Pancreas (tissue), 10 donors: ENCODE data around the gene CNOT4. TPM values are rescaled to one million over a fixed set of nuclear protein-coding genes. Genes with fewer than 3 reads are reported as not detected.

Experiments
- ATAC-seq, 4 donors: fragments of 200-7000 bp; cut with Tn5 transposase; one replicate each; pipeline versions ENCODE4 v1.8.0 to v1.9.1; 2020; ENCODE audit warnings: mild to moderate bottlenecking in 4 of 4, moderate library complexity in 4 of 4
- DNase-seq, 6 donors: peaks; one replicate each; pipeline ENCODE4 v3.0.0-alpha.2; 2020
- FAIRE-seq: peaks from 2 replicates; lab custom pipeline; 2012; peaks lifted over from hg19 to GRCh38; lab: Jason Lieb, UNC
- H3K27ac ChIP-seq, 4 donors: fragments of 200-600 bp; sonication (generic); 1 replicate in 3 of 4; 2 replicates in 1 of 4; pipeline versions ENCODE4 v1.5.0 to v1.8.0; 2020
- H3K27me3 ChIP-seq, 4 donors: fragments of 200-600 bp; one replicate each; pipeline ENCODE4 v1.8.0; 2021
- H3K36me3 ChIP-seq, 3 donors: fragments of 200-600 bp; sonication (generic) in 1 of 3; one replicate each; pipeline versions ENCODE4 v1.5.0 to v1.8.0; 2020 to 2021
- H3K4me1 ChIP-seq, 3 donors: fragments of 200-600 bp; one replicate each; pipeline ENCODE4 v1.8.0; 2021
- H3K4me3 ChIP-seq, 4 donors: fragments of 200-600 bp; sonication (generic) in 2 of 4; one replicate each; pipeline versions ENCODE4 v1.5.0 to v1.8.0; 2020 to 2021
- H3K9me3 ChIP-seq, 4 donors: fragments of 200-600 bp; one replicate each; pipeline ENCODE4 v1.8.0; 2021
- CTCF ChIP-seq, 4 donors: fragments of 200-600 bp; sonication (generic) in 3 of 4; IDR thresholded peaks; one replicate each; pipeline versions ENCODE4 v1.5.0 to v1.8.0; 2021; ENCODE audit warnings: antibody characterized with exemption in 4 of 4
- WGBS, 2 donors: extraction: QIAGEN DNeasy Blood & Tissue Kit; methylation state at CpG; one replicate each; pipeline ENCODE4 v1.1.7; 2013; 5-methylcytosine and 5-hydroxymethylcytosine counted together
- intact Hi-C, 3 donors: fragments of 100-400 bp; cut with DNase I; formaldehyde crosslinking; loops; one replicate each; pipeline versions ENCODE4 v1.11.1 to v1.14.2; 2022
- polyA plus RNA-seq, 2 donors: library from polyadenylated mRNA; stranded (reverse); fragments of 200-250 nt; gene quantifications; one replicate each; pipeline ENCODE4 v1.2.3, GENCODE V29; 2013
- total RNA-seq, 6 donors: library from RNA; stranded (reverse); fragmentation: NEBNext Ultra II Directional in 4 of 6; extraction: Animal tissue kit (Norgen Biotek cat#: 25700) in 4 of 6; gene quantifications; one replicate each; pipeline versions ENCODE4 v1.2.1 to v1.2.4, GENCODE V29; 2021 to 2023
- donor health status: healthy with polysubstance abuse.
- donor health status: DM: no; HTN: no; CAD: no; lungs with moderate emphysema.
- donor health status: DM: no; HTN: no; CAD: no.
- donor health status: control.
- donor health status: control.
- donor health status: Bipolar disorder and iron deficiency.
- donor health status: DM: yes; HTN: yes; CAD: no.
- donor health status: DM: no; HTN: no; CAD: no.
- donor health status: DM: no; HTN: no; CAD: no.
- donor health status: DM: yes; HTN: yes; CAD: no.

Gene CNOT4
- total and polyA plus RNA-seq, 8 donors = 5.5 to 15.0 (median 10.3) TPM

GRCh38 chr7:135414208-135414607, 95.7 kb downstream of the CNOT4 start:
- ATAC-seq (no peak), DNase-seq (no peak), FAIRE-seq (no peak)
- Histone ChIP-seq H3K9me3 (no peaks in the 10 kb centered on the region), H3K27me3 (no peaks in the 10 kb centered on the region), H3K4me1 (no peaks in the 10 kb centered on the region), H3K27ac (no peak overlapping the region), H3K4me3 (no peak overlapping the region), H3K36me3 (no peaks in the 10 kb centered on the region)
- WGBS, 2 donors = 66 to 80% methylated on average over 3 of the region's 3 CpGs
- no peak for TF ChIP-seq CTCF (IDR thresholded peaks at IDR 0.05)
- intact Hi-C loops = no loop called here

GRCh38 chr7:135411098-135411497, 98.8 kb downstream of the CNOT4 start:
- no peaks in the 10 kb centered on the region for H3K9me3 ChIP-seq
- no peak for FAIRE-seq
- TF ChIP-seq CTCF (IDR thresholded peaks at IDR 0.05) = no peak
- intact Hi-C loops = no loop called here
- no peaks in the 10 kb centered on the region for H3K4me1 ChIP-seq
- H3K27me3 ChIP-seq = no peaks in the 10 kb centered on the region
- no peak overlapping the region for H3K27ac ChIP-seq
- no peak for DNase-seq
- no peak overlapping the region for H3K4me3 ChIP-seq
- H3K36me3 ChIP-seq = no peaks in the 10 kb centered on the region
- ATAC-seq = no peak

- no peak for FAIRE-seq
- 95 to 99% methylated on average over 3 of the region's 3 CpGs for WGBS, 2 donors
These were observed 99.4 kb downstream of the CNOT4 start for GRCh38 chr7:135410543-135410942.

GRCh38 chr7:135409845-135410542, 99.9 kb downstream of the CNOT4 start:
- ATAC-seq (no peak), DNase-seq (no peak), FAIRE-seq (no peak)
- TF ChIP-seq CTCF (IDR thresholded peaks at IDR 0.05) = no peak
- WGBS, 2 donors = 97 to 99% methylated on average over 2 of the region's 2 CpGs
- intact Hi-C loops = no loop called here
- Histone ChIP-seq H3K4me3 (no peak overlapping the region), H3K27me3 (no peaks in the 10 kb centered on the region), H3K9me3 (no peaks in the 10 kb centered on the region), H3K36me3 (no peaks in the 10 kb centered on the region), H3K27ac (no peak overlapping the region), H3K4me1 (no peaks in the 10 kb centered on the region)

More at GRCh38 chr7:135410543-135410942, 99.4 kb downstream of the CNOT4 start:
- Histone ChIP-seq H3K27ac (no peak overlapping the region), H3K36me3 (no peaks in the 10 kb centered on the region), H3K27me3 (no peaks in the 10 kb centered on the region), H3K4me1 (no peaks in the 10 kb centered on the region), H3K9me3 (no peaks in the 10 kb centered on the region), H3K4me3 (no peak overlapping the region)
- no peak for DNase-seq
- no peak for ATAC-seq
- no peak for TF ChIP-seq CTCF (IDR thresholded peaks at IDR 0.05)
- intact Hi-C loops = no loop called here

- H3K9me3 ChIP-seq = no peaks in the 10 kb centered on the region
- H3K27ac ChIP-seq = no peak overlapping the region
- H3K27me3 ChIP-seq = no peaks in the 10 kb centered on the region
- DNase-seq (no peak), FAIRE-seq (peak; percentile 68), ATAC-seq (peak in 2 of 4 donors; percentile 48 to 52)
- no peak for TF ChIP-seq CTCF (IDR thresholded peaks at IDR 0.05)
- no peaks in the 10 kb centered on the region for H3K4me1 ChIP-seq
- intact Hi-C loops = no loop called here
- H3K36me3 ChIP-seq = no peaks in the 10 kb centered on the region
- H3K4me3 ChIP-seq = no peak overlapping the region
These were observed 102.0 kb downstream of the CNOT4 start for GRCh38 chr7:135407884-135408283.
